Activated CD4-positive, alpha-beta T cell treated with anti-CD3 and anti-CD28 coated beads, Interleukin-2, amount 50 U/mL, for 24 hours (primary cell): ENCODE measurements around the gene CHST5.

ENCODE experiments used
- DNase-seq, 2 donors: peaks; one replicate each; pipeline ENCODE4 v3.0.0-alpha.2; 2020; ENCODE audit warnings: low read depth in 1 of 2, low spot score in 1 of 2

CHST5 gene

GRCh38 chr16:75479421-75479990, 56.4 kb downstream of the CHST5 start:
- no peak for DNase-seq
